Transverse colon (tissue), 4 donors: ENCODE measurements around the gene GLRA1.

Experiments used
- CTCF ChIP-seq, 5 experiments: fragments of 200-600 bp in 3 of 5; fragments of 450-650 bp in 2 of 5; sonication (generic) in 3 of 5; IDR thresholded peaks; 1 replicate in 2 of 5; 2 replicates in 3 of 5; pipeline ENCODE4 v1.5.1; 2016 to 2017; ENCODE audit warnings: antibody characterized with exemption in 5 of 5, inconsistent platforms in 3 of 5, mild to moderate bottlenecking in 2 of 5, moderate library complexity in 1 of 5
- EP300 ChIP-seq: sonication (generic); formaldehyde crosslinking; IDR thresholded peaks from one replicate; pipeline ENCODE4 v1.6.1; 2017; ENCODE audit warnings: antibody characterized with exemption, low read depth
- POLR2A ChIP-seq: fragments of 450-650 bp; IDR thresholded peaks from one replicate; pipeline ENCODE4 v1.6.1; 2016; ENCODE audit warnings: antibody characterized with exemption, mild to moderate bottlenecking, moderate library complexity
- POLR2AphosphoS5 ChIP-seq, 3 donors: sonication (generic); formaldehyde crosslinking; IDR thresholded peaks; one replicate each; pipeline ENCODE4 v1.6.1; 2016; ENCODE audit warnings: antibody characterized with exemption in 3 of 3

- TF ChIP-seq CTCF (IDR thresholded peaks at IDR 0.05) (no peak), POLR2A (no peak), POLR2AphosphoS5 (IDR thresholded peaks at IDR 0.05) (no peak), EP300 (no peak)
Measured at GRCh38 chr5:151931260-151931659, 6.6 kb upstream of the GLRA1 start.
